ENCODE results near the gene ACTR6. TPM values are rescaled to one million over a fixed set of nuclear protein-coding genes. Genes with fewer than 3 reads are reported as not detected.

The ACTR6 gene
- total RNA-seq, 1 donor from 2014 or later: 7.9 TPM

GRCh38 chr12:100197486-100197885, 3.1 kb upstream of the ACTR6 start:
- H3K9me3 ChIP-seq: no peaks in the 10 kb centered on the region
- TF ChIP-seq, protein P1, sequence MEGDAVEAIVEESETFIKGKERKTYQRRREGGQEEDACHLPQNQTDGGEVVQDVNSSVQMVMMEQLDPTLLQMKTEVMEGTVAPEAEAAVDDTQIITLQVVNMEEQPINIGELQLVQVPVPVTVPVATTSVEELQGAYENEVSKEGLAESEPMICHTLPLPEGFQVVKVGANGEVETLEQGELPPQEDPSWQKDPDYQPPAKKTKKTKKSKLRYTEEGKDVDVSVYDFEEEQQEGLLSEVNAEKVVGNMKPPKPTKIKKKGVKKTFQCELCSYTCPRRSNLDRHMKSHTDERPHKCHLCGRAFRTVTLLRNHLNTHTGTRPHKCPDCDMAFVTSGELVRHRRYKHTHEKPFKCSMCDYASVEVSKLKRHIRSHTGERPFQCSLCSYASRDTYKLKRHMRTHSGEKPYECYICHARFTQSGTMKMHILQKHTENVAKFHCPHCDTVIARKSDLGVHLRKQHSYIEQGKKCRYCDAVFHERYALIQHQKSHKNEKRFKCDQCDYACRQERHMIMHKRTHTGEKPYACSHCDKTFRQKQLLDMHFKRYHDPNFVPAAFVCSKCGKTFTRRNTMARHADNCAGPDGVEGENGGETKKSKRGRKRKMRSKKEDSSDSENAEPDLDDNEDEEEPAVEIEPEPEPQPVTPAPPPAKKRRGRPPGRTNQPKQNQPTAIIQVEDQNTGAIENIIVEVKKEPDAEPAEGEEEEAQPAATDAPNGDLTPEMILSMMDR (IDR thresholded peaks at IDR 0.05): no peak
- H3K4me1 ChIP-seq: peaks cover 7 to 15% of the 10 kb centered on the region in 2 donors
- no peaks in the 10 kb centered on the region for H3K36me3 ChIP-seq
- no peak for DNase-seq (ENCODE audit: low spot score in 2 of 2)
- intact Hi-C loops (cut with DNase I): loop anchor here (5.0 kb wide), 1 partner anchor 40 kb away; no protein-coding TSS in a partner anchor
- no peaks in the 10 kb centered on the region for H3K27me3 ChIP-seq
- H3K27ac ChIP-seq: no peak overlapping the region
- no peak overlapping the region for H3K4me3 ChIP-seq

DNA sequence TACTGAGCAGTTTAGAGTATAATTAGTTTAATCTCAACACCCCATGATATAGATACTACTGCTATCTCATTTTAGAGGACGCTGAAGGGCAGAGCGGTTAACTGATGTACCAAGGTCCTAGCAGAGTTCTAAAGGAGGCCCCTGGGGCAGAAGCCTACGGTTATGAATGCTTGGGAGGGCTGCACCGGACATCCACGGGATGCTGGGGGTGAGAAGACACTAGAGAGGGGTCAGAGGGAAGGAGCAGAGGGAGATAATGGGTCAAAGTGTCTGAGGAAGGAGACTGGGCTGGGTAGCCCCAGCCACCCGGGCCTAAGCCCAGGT, 1.6 kb upstream of the ACTR6 start:
- TF ChIP-seq, protein P1 (IDR thresholded peaks at IDR 0.05): no peak
- no peaks in the 10 kb centered on the region for H3K9me3 ChIP-seq
- no peaks in the 10 kb centered on the region for H3K27me3 ChIP-seq
- H3K36me3 ChIP-seq: no peaks in the 10 kb centered on the region
- peak overlapping the region; percentile 57 to 93 for H3K4me3 ChIP-seq
- H3K27ac ChIP-seq: peak overlapping the region; percentile 79 to 92
- H3K4me1 ChIP-seq: peaks cover 7 to 15% of the 10 kb centered on the region in 2 donors
- DNase-seq (ENCODE audit: low spot score in 2 of 2): no peak
- intact Hi-C loops (cut with DNase I): loop anchor here (5.0 kb wide), 1 partner anchor 42 kb away; no protein-coding TSS in a partner anchor

- peak in 1 of 2 donors; percentile 86 for DNase-seq (ENCODE audit: low spot score in 2 of 2)
- Histone ChIP-seq H3K4me1 (peaks cover 7 to 15% of the 10 kb centered on the region in 2 donors), H3K9me3 (no peaks in the 10 kb centered on the region), H3K4me3 (peak overlapping the region; percentile 57 to 93), H3K27ac (peak overlapping the region; percentile 79 to 92), H3K36me3 (no peaks in the 10 kb centered on the region), H3K27me3 (no peaks in the 10 kb centered on the region)
- TF ChIP-seq, protein P1 (IDR thresholded peaks at IDR 0.05): no peak
- intact Hi-C loops (cut with DNase I): loop anchor here (1.0 to 5.0 kb wide), 8 partner anchors 35 to 387 kb away; partner anchors contain the start of genes ANKS1B, DEPDC4 and SCYL2
Measured at GRCh38 chr12:100199347-100200149, 1.1 kb upstream of the ACTR6 start.

- DNase-seq (ENCODE audit: low spot score in 2 of 2): no peak
- Histone ChIP-seq H3K4me1 (peaks cover 7 to 15% of the 10 kb centered on the region in 2 donors), H3K27me3 (no peaks in the 10 kb centered on the region), H3K36me3 (peaks cover 12% of the 10 kb centered on the region in 2 donors), H3K27ac (no peak overlapping the region), H3K4me3 (peak overlapping the region; percentile 57 to 93), H3K9me3 (no peaks in the 10 kb centered on the region)
- intact Hi-C loops (cut with DNase I): loop anchor here (2.0 to 5.0 kb wide), 4 partner anchors 73 to 390 kb away; partner anchors contain the start of gene ANKS1B
- TF ChIP-seq, protein P1 (IDR thresholded peaks at IDR 0.05): no peak
Measured at GRCh38 chr12:100201604-100202423, 1.2 kb downstream of the ACTR6 start.

- TF ChIP-seq, protein P1 (IDR thresholded peaks at IDR 0.05): no peak
- H3K27me3 ChIP-seq: no peaks in the 10 kb centered on the region
- H3K27ac ChIP-seq: no peak overlapping the region
- H3K4me3 ChIP-seq: no peak overlapping the region
- H3K4me1 ChIP-seq: no peaks in the 10 kb centered on the region
- peaks cover 55 to 66% of the 10 kb centered on the region in 2 donors for H3K36me3 ChIP-seq
- intact Hi-C loops (cut with DNase I): no loop called here
- DNase-seq (ENCODE audit: low spot score in 2 of 2): no peak
- H3K9me3 ChIP-seq: no peaks in the 10 kb centered on the region
Measured at GRCh38 chr12:100207311-100207710, 6.7 kb downstream of the ACTR6 start.

All from ascending aorta (tissue), 2 donors.